HepG2 (cell line): ENCODE data around the gene TSLP.

Experiments used
- ADNP ChIP-seq: sonication (generic); formaldehyde crosslinking; IDR thresholded peaks from 2 replicates; pipeline ENCODE4 v1.4.0; 2020; ENCODE audit warnings: missing genetic modification reagents
- HOXA7 ChIP-seq: sonication (generic); formaldehyde crosslinking; IDR thresholded peaks from 2 replicates; pipeline ENCODE4 v1.8.1; 2022; ENCODE audit warnings: mild to moderate bottlenecking, missing genetic modification reagents, moderate library complexity
- TCF7L2 ChIP-seq: IDR thresholded peaks from 2 replicates; pipeline ENCODE4 v1.6.1; 2011; ENCODE audit warnings: mild to moderate bottlenecking, low read depth, low read length, moderate library complexity
- ZBTB21 ChIP-seq: sonication (generic); formaldehyde crosslinking; IDR thresholded peaks from 2 replicates; pipeline ENCODE4 v1.4.0; 2020; ENCODE audit warnings: missing genetic modification reagents
- TF ChIP-seq, protein P1 (sequence below): sonication (generic); formaldehyde crosslinking; IDR thresholded peaks from 2 replicates; pipeline ENCODE4 v1.5.0; 2020; ENCODE audit warnings: mild to moderate bottlenecking, missing genetic modification reagents, moderate library complexity

DNA sequence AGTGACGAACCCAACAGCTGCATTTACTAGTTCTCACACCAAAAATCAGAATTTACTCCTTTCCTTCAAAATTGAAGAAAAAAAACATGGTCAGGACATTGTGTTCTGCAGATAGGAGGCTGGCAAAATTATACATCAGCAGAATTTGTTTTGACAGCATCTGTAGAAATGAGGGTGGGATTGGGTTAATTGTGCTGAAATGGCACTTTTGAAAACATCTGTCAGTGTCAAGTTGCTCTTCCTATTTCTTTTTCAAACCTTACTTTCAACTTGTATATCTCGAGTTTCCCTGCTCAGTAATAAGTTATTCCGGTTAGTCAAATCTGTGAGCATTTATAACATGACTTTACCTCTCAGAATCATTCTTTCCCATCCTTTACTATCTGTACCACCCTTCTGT is 40.4 kb downstream of the TSLP start:
- TF ChIP-seq, protein P1, sequence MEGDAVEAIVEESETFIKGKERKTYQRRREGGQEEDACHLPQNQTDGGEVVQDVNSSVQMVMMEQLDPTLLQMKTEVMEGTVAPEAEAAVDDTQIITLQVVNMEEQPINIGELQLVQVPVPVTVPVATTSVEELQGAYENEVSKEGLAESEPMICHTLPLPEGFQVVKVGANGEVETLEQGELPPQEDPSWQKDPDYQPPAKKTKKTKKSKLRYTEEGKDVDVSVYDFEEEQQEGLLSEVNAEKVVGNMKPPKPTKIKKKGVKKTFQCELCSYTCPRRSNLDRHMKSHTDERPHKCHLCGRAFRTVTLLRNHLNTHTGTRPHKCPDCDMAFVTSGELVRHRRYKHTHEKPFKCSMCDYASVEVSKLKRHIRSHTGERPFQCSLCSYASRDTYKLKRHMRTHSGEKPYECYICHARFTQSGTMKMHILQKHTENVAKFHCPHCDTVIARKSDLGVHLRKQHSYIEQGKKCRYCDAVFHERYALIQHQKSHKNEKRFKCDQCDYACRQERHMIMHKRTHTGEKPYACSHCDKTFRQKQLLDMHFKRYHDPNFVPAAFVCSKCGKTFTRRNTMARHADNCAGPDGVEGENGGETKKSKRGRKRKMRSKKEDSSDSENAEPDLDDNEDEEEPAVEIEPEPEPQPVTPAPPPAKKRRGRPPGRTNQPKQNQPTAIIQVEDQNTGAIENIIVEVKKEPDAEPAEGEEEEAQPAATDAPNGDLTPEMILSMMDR, result no peak
- TF ChIP-seq ZBTB21 (CRISPR knock-in tag), result no peak
- TF ChIP-seq TCF7L2, result no peak
- TF ChIP-seq HOXA7 (CRISPR knock-in tag), result no peak
- no peak for TF ChIP-seq ADNP (CRISPR knock-in tag)
